Endothelial cell of umbilical vein (primary cell): ENCODE data around the gene ATP8B2.

ENCODE experiments used
- EZH2 ChIP-seq: IDR thresholded peaks from 2 replicates; pipeline ENCODE4 v1.6.1; 2012; ENCODE audit warnings: borderline replicate concordance, low read depth, mild to moderate bottlenecking, moderate library complexity, low read length, inconsistent platforms; ENCODE audit not compliant: severe bottlenecking
- GATA2 ChIP-seq: IDR thresholded peaks from 2 replicates; pipeline ENCODE4 v1.7.0; 2011; ENCODE audit warnings: low read depth, mild to moderate bottlenecking, moderate library complexity, mixed read lengths, low read length; ENCODE audit not compliant: insufficient read length, insufficient read depth
- JUN ChIP-seq: IDR thresholded peaks from 2 replicates; pipeline ENCODE4 v1.6.1; 2011; ENCODE audit warnings: borderline replicate concordance, low read depth; ENCODE audit not compliant: insufficient read length, insufficient read depth
- MYC ChIP-seq: IDR thresholded peaks from one replicate; pipeline ENCODE4 v1.6.1; 2011; ENCODE audit warnings: mild to moderate bottlenecking, low read depth, low read length
- POLR2A ChIP-seq: IDR thresholded peaks from 2 replicates; pipeline ENCODE4 v1.6.1; 2012; ENCODE audit warnings: low read depth, mild to moderate bottlenecking, control low read depth, low read length
- POLR2AphosphoS5 ChIP-seq: IDR thresholded peaks from 2 replicates; pipeline ENCODE4 v1.6.1; 2012; ENCODE audit warnings: low read depth, mild to moderate bottlenecking, control low read depth, low read length, moderate library complexity; ENCODE audit not compliant: insufficient read depth
- TF ChIP-seq, protein P1 (sequence below), 2 donors: IDR thresholded peaks; 1 replicate in 1 of 2; 2 replicates in 1 of 2; pipeline ENCODE4 v1.5.1; 2011; ENCODE audit warnings: low read length in 2 of 2, mild to moderate bottlenecking in 2 of 2, moderate library complexity in 2 of 2, control low read depth in 1 of 2, inconsistent platforms in 1 of 2, low read depth in 1 of 2; ENCODE audit not compliant: insufficient read depth in 1 of 2; ENCODE audit errors: extremely low read depth in 1 of 2
- TF ChIP-seq, protein P2 (sequence below): IDR thresholded peaks from 2 replicates; pipeline ENCODE4 v1.6.1; 2011; ENCODE audit not compliant: insufficient read depth, insufficient read length

DNA sequence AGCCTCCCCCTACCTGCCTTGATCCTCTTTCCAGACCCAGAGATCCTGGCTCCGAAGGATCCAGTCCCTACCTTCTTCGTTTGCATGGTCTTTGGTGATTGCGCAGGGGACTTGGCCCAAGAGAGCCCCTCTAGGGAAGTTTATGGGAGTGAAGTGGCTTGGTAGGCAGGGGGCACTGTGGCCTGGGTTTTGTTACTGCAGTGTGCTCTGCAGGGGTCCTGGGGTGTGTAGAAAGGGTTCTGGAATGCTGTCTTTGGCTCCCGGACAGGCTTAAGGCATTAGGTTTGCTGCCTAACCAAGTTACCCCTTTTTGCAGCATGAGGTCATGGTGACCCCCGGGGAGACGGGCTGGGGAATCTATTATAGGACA, 3.8 kb downstream of the ATP8B2 start:
- TF ChIP-seq, protein P1, sequence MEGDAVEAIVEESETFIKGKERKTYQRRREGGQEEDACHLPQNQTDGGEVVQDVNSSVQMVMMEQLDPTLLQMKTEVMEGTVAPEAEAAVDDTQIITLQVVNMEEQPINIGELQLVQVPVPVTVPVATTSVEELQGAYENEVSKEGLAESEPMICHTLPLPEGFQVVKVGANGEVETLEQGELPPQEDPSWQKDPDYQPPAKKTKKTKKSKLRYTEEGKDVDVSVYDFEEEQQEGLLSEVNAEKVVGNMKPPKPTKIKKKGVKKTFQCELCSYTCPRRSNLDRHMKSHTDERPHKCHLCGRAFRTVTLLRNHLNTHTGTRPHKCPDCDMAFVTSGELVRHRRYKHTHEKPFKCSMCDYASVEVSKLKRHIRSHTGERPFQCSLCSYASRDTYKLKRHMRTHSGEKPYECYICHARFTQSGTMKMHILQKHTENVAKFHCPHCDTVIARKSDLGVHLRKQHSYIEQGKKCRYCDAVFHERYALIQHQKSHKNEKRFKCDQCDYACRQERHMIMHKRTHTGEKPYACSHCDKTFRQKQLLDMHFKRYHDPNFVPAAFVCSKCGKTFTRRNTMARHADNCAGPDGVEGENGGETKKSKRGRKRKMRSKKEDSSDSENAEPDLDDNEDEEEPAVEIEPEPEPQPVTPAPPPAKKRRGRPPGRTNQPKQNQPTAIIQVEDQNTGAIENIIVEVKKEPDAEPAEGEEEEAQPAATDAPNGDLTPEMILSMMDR (IDR thresholded peaks at IDR 0.05; ENCODE audit: extremely low read depth in 1 of 2, insufficient read depth in 1 of 2, low read depth in 1 of 2, low read length in 2 of 2): peak in 1 of 2 donors; percentile 19
- TF ChIP-seq, protein P2, sequence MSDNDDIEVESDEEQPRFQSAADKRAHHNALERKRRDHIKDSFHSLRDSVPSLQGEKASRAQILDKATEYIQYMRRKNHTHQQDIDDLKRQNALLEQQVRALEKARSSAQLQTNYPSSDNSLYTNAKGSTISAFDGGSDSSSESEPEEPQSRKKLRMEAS: no peak
- TF ChIP-seq POLR2A (no peak), POLR2AphosphoS5 (no peak), MYC (no peak), EZH2 (no peak), JUN (no peak), GATA2 (no peak)
